ENCODE data around the gene NR3C2.
A peak's percentile ranks its signal among the peaks of the same experiment; 100 is the strongest.

NR3C2 gene

GRCh38 chr4:148435654-148436406, 6.4 kb downstream of the NR3C2 start:
- DNase-seq (ENCODE audit: low spot score) = no peak

- no peak for DNase-seq (ENCODE audit: low spot score)
Measured at GRCh38 chr4:148434075-148434773, 8.0 kb downstream of the NR3C2 start.

GRCh38 chr4:148431401-148431800, 10.8 kb downstream of the NR3C2 start:
- no peak for DNase-seq (ENCODE audit: low spot score)

GRCh38 chr4:148430854-148431253, 11.4 kb downstream of the NR3C2 start:
- no peak for DNase-seq (ENCODE audit: low spot score)

- DNase-seq (ENCODE audit: low spot score) = no peak
Measured at GRCh38 chr4:148429206-148429605, 13.0 kb downstream of the NR3C2 start.

GRCh38 chr4:148426643-148427042, 15.6 kb downstream of the NR3C2 start:
- no peak for DNase-seq (ENCODE audit: low spot score)

GRCh38 chr4:148425327-148426110, 16.7 kb downstream of the NR3C2 start:
- no peak for DNase-seq (ENCODE audit: low spot score)

- DNase-seq (ENCODE audit: low spot score) = no peak
Measured at GRCh38 chr4:148420397-148420796, 21.8 kb downstream of the NR3C2 start.

GRCh38 chr4:148415500-148415899, 26.7 kb downstream of the NR3C2 start:
- peak; percentile 45 for DNase-seq (ENCODE audit: low spot score)

- DNase-seq (ENCODE audit: low spot score) = no peak
Measured at GRCh38 chr4:148412460-148412994, 29.7 kb downstream of the NR3C2 start.

- DNase-seq (ENCODE audit: low spot score) = no peak
Measured at GRCh38 chr4:148405161-148405893, 36.9 kb downstream of the NR3C2 start.

GRCh38 chr4:148398988-148399387, 43.2 kb downstream of the NR3C2 start:
- no peak for DNase-seq (ENCODE audit: low spot score)

- DNase-seq (ENCODE audit: low spot score) = no peak
Measured at GRCh38 chr4:148397771-148398170, 44.4 kb downstream of the NR3C2 start.

- no peak for DNase-seq (ENCODE audit: low spot score)
Measured at GRCh38 chr4:148396986-148397673, 45.1 kb downstream of the NR3C2 start.

GRCh38 chr4:148395771-148396170, 46.4 kb downstream of the NR3C2 start:
- DNase-seq (ENCODE audit: low spot score) = no peak

GRCh38 chr4:148391056-148391455, 51.2 kb downstream of the NR3C2 start:
- no peak for DNase-seq (ENCODE audit: low spot score)

GRCh38 chr4:148390311-148390710, 51.9 kb downstream of the NR3C2 start:
- DNase-seq (ENCODE audit: low spot score) = no peak

GRCh38 chr4:148380291-148380690, 61.9 kb downstream of the NR3C2 start:
- no peak for DNase-seq (ENCODE audit: low spot score)

- DNase-seq (ENCODE audit: low spot score) = peak; percentile 17
Measured at GRCh38 chr4:148376151-148376550, 66.1 kb downstream of the NR3C2 start.

GRCh38 chr4:148375584-148375983, 66.6 kb downstream of the NR3C2 start:
- DNase-seq (ENCODE audit: low spot score) = no peak

- no peak for DNase-seq (ENCODE audit: low spot score)
Measured at GRCh38 chr4:148373093-148373492, 69.1 kb downstream of the NR3C2 start.

Data from cerebellar cortex (tissue), 1 donor.